HepG2 (cell line): ENCODE measurements around the gene WDR6. TPM values are rescaled to one million over a fixed set of nuclear protein-coding genes. Genes with fewer than 3 reads are reported as not detected.
A peak's percentile ranks its signal among the peaks of the same experiment; 100 is the strongest.

Experiments used
- ATAC-seq: fragments of 200-7000 bp; cut with Tn5 transposase; 3 replicates; pipeline ENCODE4 v1.9.1; 2020; ENCODE audit warnings: mild to moderate bottlenecking, moderate library complexity
- BruUV-seq: library from RNA; stranded (reverse); fragments of 400-500 nt; replicated peaks from 2 replicates; lab custom pipeline; 2021; lab: Mats Ljungman, UMichigan
- CTCF ChIA-PET: fragments of 300-600 bp; formaldehyde crosslinking; extraction: SDS; loops from one replicate; lab custom pipeline; 2021; ENCODE audit warnings: low total read pairs, inconsistent platforms, low intra/inter-chr PET ratio; lab: Yijun Ruan, JAX
- POLR2A ChIA-PET: fragments of 350-600 bp; sonication (Branson Sonifier 250); formaldehyde crosslinking; loops from one replicate; lab custom pipeline; 2020; ENCODE audit warnings: antibody characterized with exemption, inconsistent platforms; lab: Yijun Ruan, JAX
- DNase-seq: peaks from one replicate; pipeline ENCODE4 v3.0.0-alpha.2; 2015; ENCODE audit warnings: low spot score
- FAIRE-seq: peaks from 3 replicates; lab custom pipeline; 2011; peaks lifted over from hg19 to GRCh38; lab: Jason Lieb, UNC
- H2AFZ ChIP-seq: one replicate; pipeline ENCODE4 v1.6.1; 2011; ENCODE audit warnings: low read length, inconsistent platforms
- H3K27ac ChIP-seq: fragments of 300-600 bp; 3 replicates; pipeline ENCODE4 v1.8.0; 2011; ENCODE audit warnings: mixed run types, mild to moderate bottlenecking, mixed read lengths, low read length, inconsistent platforms; ENCODE audit not compliant: insufficient read depth; ENCODE audit errors: extremely low read length
- H3K27me3 ChIP-seq, 2 experiments: fragments of 200-600 bp in 1 of 2; 2 replicates in 1 of 2; 3 replicates in 1 of 2; pipeline versions ENCODE4 v1.6.0 to v1.8.0; 2011; ENCODE audit warnings: low read length in 2 of 2, mild to moderate bottlenecking in 2 of 2, moderate library complexity in 2 of 2, inconsistent platforms in 1 of 2; ENCODE audit not compliant: insufficient read depth in 2 of 2, control insufficient read depth in 1 of 2
- H3K36me3 ChIP-seq, 2 experiments: fragments of 200-600 bp in 1 of 2; replicated peaks in 1 of 2; 2 replicates in 1 of 2; 3 replicates in 1 of 2; pipeline versions ENCODE4 v1.5.1 to v1.8.0; 2011; ENCODE audit warnings: low read length in 2 of 2, inconsistent platforms in 1 of 2; ENCODE audit not compliant: insufficient read depth in 2 of 2, control insufficient read depth in 1 of 2
- H3K4me1 ChIP-seq: 2 replicates; pipeline ENCODE4 v1.5.1; 2012; ENCODE audit warnings: low read length, inconsistent platforms; ENCODE audit not compliant: insufficient read depth
- H3K4me2 ChIP-seq: 2 replicates; pipeline ENCODE4 v1.6.0; 2011; ENCODE audit warnings: low read depth, low read length, inconsistent platforms
- H3K4me3 ChIP-seq, 3 experiments: fragments of 200-600 bp in 1 of 3; sonication (generic), shearing (Covaris generic) in 1 of 3; replicated peaks in 1 of 3; 2 replicates each; pipeline ENCODE4 v1.5.1; 2011 to 2016; ENCODE audit warnings: low read length in 3 of 3, inconsistent platforms in 2 of 3, low read depth in 2 of 3, mild to moderate bottlenecking in 2 of 3, control low read depth in 1 of 3, mixed read lengths in 1 of 3; ENCODE audit not compliant: insufficient read depth in 1 of 3
- H3K79me2 ChIP-seq: one replicate; pipeline ENCODE4 v1.6.1; 2011; ENCODE audit warnings: low read length, inconsistent platforms; ENCODE audit not compliant: insufficient read depth
- H3K9ac ChIP-seq: 2 replicates; pipeline ENCODE4 v1.6.0; 2011; ENCODE audit warnings: mild to moderate bottlenecking, low read depth, low read length, inconsistent platforms; ENCODE audit not compliant: insufficient read depth
- H3K9me3 ChIP-seq: 2 replicates; pipeline ENCODE4 v1.5.1; 2012; ENCODE audit warnings: mild to moderate bottlenecking, low read length
- H4K20me1 ChIP-seq: 2 replicates; pipeline ENCODE4 v1.6.0; 2011; ENCODE audit warnings: inconsistent platforms, mild to moderate bottlenecking, low read length, moderate library complexity; ENCODE audit not compliant: insufficient read depth
- ATF5 ChIP-seq: sonication (generic); formaldehyde crosslinking; IDR thresholded peaks from 2 replicates; pipeline ENCODE4 v1.4.0; 2020; ENCODE audit warnings: mild to moderate bottlenecking, low read depth, missing genetic modification reagents
- EHMT2 ChIP-seq: fragments of 200-600 bp; sonication (generic); IDR thresholded peaks from 2 replicates; pipeline ENCODE4 v1.7.0; 2017; ENCODE audit warnings: antibody characterized with exemption, low read depth, low read length, borderline replicate concordance
- POLR2G ChIP-seq: fragments of 200-400 bp; formaldehyde crosslinking; IDR thresholded peaks from 2 replicates; pipeline ENCODE4 v1.6.1; 2018; ENCODE audit warnings: mild to moderate bottlenecking, low read depth, low read length, moderate library complexity
- ZNF224 ChIP-seq: sonication (generic); formaldehyde crosslinking; IDR thresholded peaks from 2 replicates; pipeline ENCODE4 v1.5.0; 2020; ENCODE audit warnings: mild to moderate bottlenecking, missing genetic modification reagents
- ZNF333 ChIP-seq: sonication (generic); formaldehyde crosslinking; IDR thresholded peaks from 2 replicates; pipeline ENCODE4 v1.4.0; 2020; ENCODE audit warnings: mild to moderate bottlenecking, missing genetic modification reagents, borderline replicate concordance
- ZNF350 ChIP-seq: sonication (generic); formaldehyde crosslinking; IDR thresholded peaks from 2 replicates; pipeline ENCODE4 v1.4.0; 2020; ENCODE audit warnings: mild to moderate bottlenecking, low read depth, missing genetic modification reagents, borderline replicate concordance
- ZSCAN30 ChIP-seq: sonication (generic); formaldehyde crosslinking; IDR thresholded peaks from 2 replicates; pipeline ENCODE4 v1.5.0; 2020; ENCODE audit warnings: mild to moderate bottlenecking, missing genetic modification reagents
- WGBS: methylation state at CpG from one replicate; pipeline ENCODE4 v1.1.6; 2017; ENCODE audit warnings: low lambda C conversion rate; 5-methylcytosine and 5-hydroxymethylcytosine counted together
- in situ Hi-C: cut with HindIII; loops from 2 replicates; pipeline ENCODE4 v1.10.0; 2017; ENCODE audit warnings: low pct_unique_long_range_greater_than_20kb; ENCODE audit not compliant: extremely low pct_ligation_motif_present
- intact Hi-C: fragments of 100-400 bp; cut with micrococcal nuclease; formaldehyde crosslinking; loops from one replicate; pipeline ENCODE4 v1.10.0; 2022; ENCODE audit not compliant: unreplicated experiment
- polyA plus RNA-seq, 8 experiments: library from polyadenylated mRNA; depleted of rRNA in 3 of 8; stranded (reverse) in 7 of 8; unstranded in 1 of 8; fragments of >200 nt; fragmentation: Illumina TruSeq in 4 of 8; extraction: Trizol in 4 of 8; gene quantifications; 2 replicates each; pipeline versions ENCODE4 v1.2.1 to v1.2.3, GENCODE V29; 2011 to 2016; ENCODE audit warnings: low read depth in 4 of 8, missing spikeins in 1 of 8, mixed read lengths in 1 of 8; ENCODE audit not compliant: insufficient read depth in 1 of 8
- total RNA-seq, 5 experiments: library from RNA; depleted of rRNA; stranded (reverse); fragments of >200 nt; fragmentation: Illumina TruSeq; extraction: Trizol; gene quantifications; 2 replicates each; pipeline ENCODE4 v1.2.3, GENCODE V29; 2016; ENCODE audit warnings: low read depth in 1 of 5

Gene WDR6
- total and polyA plus RNA-seq, 2 of the 13 experiments (the other 11 are each of a cell fraction or from before 2014, with no cell fraction given): 73.4 to 139 TPM

DNA sequence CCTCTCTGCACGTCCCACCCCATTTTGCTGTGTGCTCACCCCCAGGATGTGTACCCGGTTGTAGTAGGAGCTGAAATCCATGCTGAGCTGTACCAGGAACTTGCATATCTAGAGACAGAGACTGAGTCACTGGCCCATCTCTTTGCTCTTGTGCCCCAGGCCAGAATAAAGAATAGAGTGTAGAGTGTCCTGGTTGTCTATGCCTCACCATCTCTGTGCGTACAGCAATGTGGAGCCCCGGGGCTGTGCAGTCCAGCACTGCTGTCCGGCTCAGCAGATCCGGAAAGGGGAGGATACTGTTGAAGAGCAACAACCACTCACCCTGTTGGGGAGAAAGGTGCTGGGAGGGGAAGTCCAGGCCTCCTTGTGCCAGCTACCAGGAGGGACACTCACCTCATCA lies 8.6 kb downstream of the WDR6 start:
- Histone ChIP-seq H3K36me3 (peaks cover 20 to 48% of the 10 kb centered on the region in 2 experiments), H3K9me3 (no peaks in the 10 kb centered on the region), H3K79me2 (peaks cover 26% of the 10 kb centered on the region), H3K4me1 (peaks cover 23% of the 10 kb centered on the region), H3K27ac (no peak overlapping the region), H4K20me1 (peaks cover 26% of the 10 kb centered on the region; the same call in 1 of the 2 replicates), H3K4me2 (no peak overlapping the region), H3K4me3 (no peak overlapping the region), H3K27me3 (no peaks in the 10 kb centered on the region; a peak in 1 of 5 replicates), H3K9ac (no peak overlapping the region), H2AFZ (no peak overlapping the region)
- intact Hi-C loops: loop anchor here (2.0 kb wide), 1 partner anchor 29 kb away; no protein-coding TSS in a partner anchor
- FAIRE-seq: no peak
- no peak for TF ChIP-seq ZSCAN30 (CRISPR knock-in tag)
- no peak for TF ChIP-seq EHMT2
- TF ChIP-seq ATF5 (CRISPR knock-in tag): no peak
- 0 out of 2 replicates have a peak, but pooled peaks have one; percentile 20 for TF ChIP-seq ZNF350 (CRISPR knock-in tag)
- no peak for TF ChIP-seq ZNF224
- TF ChIP-seq ZNF333 (CRISPR knock-in tag): no peak
- 0 out of 2 replicates have a peak, but pooled peaks have one; percentile 5 for TF ChIP-seq POLR2G
- CTCF ChIA-PET: no interaction called here
- ATAC-seq: no peak
- no TSS peak for BruUV-seq
- 98% methylated on average over 6 of the region's 6 CpGs for WGBS
- DNase-seq: no peak
- POLR2A ChIA-PET: interaction anchor here (0.6 to 12.8 kb wide), 4 partner anchors 6 to 145 kb away, joined by 3 to 280 read pairs (median 9); partner anchors contain the start of genes DALRD3, IMPDH2, NDUFAF3 and WDR6
- in situ Hi-C loops: no loop called here
